WTC11 (cell line): ENCODE results near the gene RARB. TPM values are rescaled to one million over a fixed set of nuclear protein-coding genes. Genes with fewer than 3 reads are reported as not detected.

Experiments used
- ATAC-seq: fragments of 200-7000 bp; cut with Tn5 transposase; 2 replicates; pipeline ENCODE4 v1.10.0; 2021; ENCODE audit warnings: mild to moderate bottlenecking, moderate library complexity
- CTCF ChIA-PET: fragments of 300-600 bp; sonication (Branson Sonifier 250); formaldehyde crosslinking; loops from one replicate; lab custom pipeline; 2021; ENCODE audit warnings: antibody characterized with exemption; lab: Charles Lee
- POLR2A ChIA-PET: fragments of 350-600 bp; sonication (Branson Sonifier 250); formaldehyde crosslinking; loops from one replicate; lab custom pipeline; 2021; ENCODE audit warnings: antibody characterized with exemption; lab: Charles Lee
- DNase-seq: peaks from one replicate; pipeline ENCODE4 v3.0.0; 2021; ENCODE audit warnings: low spot score
- H3K27ac Mint-ChIP-seq: 2 replicates; pipeline ENCODE4 v1.8.0; 2021; ENCODE audit warnings: mixed read lengths
- H3K27me3 Mint-ChIP-seq: 2 replicates; pipeline ENCODE4 v1.8.0; 2021; ENCODE audit warnings: low read depth, mild to moderate bottlenecking, moderate library complexity, mixed read lengths
- H3K36me3 Mint-ChIP-seq: 2 replicates; pipeline ENCODE4 v1.8.0; 2021; ENCODE audit warnings: mixed read lengths
- H3K4me1 Mint-ChIP-seq: 2 replicates; pipeline ENCODE4 v1.8.0; 2022; ENCODE audit warnings: mixed read lengths
- H3K4me3 Mint-ChIP-seq: 2 replicates; pipeline ENCODE4 v1.8.0; 2021; ENCODE audit warnings: mild to moderate bottlenecking, moderate library complexity, mixed read lengths
- H3K9me3 Mint-ChIP-seq: 2 replicates; pipeline ENCODE4 v1.8.0; 2021; ENCODE audit warnings: mixed read lengths
- ATF2 ChIP-seq: sonication (generic); formaldehyde crosslinking; IDR thresholded peaks from 2 replicates; pipeline ENCODE4 v1.8.1; 2022; ENCODE audit warnings: low read depth, missing genetic modification reagents, borderline replicate concordance
- ATF3 ChIP-seq: sonication (generic); formaldehyde crosslinking; conservative IDR thresholded peaks from 2 replicates; pipeline ENCODE4 v1.8.1; 2022; ENCODE audit warnings: mild to moderate bottlenecking, missing genetic modification reagents
- ETV6 ChIP-seq: sonication (generic); formaldehyde crosslinking; IDR thresholded peaks from 2 replicates; pipeline ENCODE4 v1.8.1; 2022; ENCODE audit warnings: mild to moderate bottlenecking, missing genetic modification reagents
- FOXP1 ChIP-seq: sonication (generic); formaldehyde crosslinking; IDR thresholded peaks from 2 replicates; pipeline ENCODE4 v1.8.0; 2022; ENCODE audit warnings: missing genetic modification reagents, mild to moderate bottlenecking, moderate library complexity, borderline replicate concordance
- GRHL2 ChIP-seq: fragments of 250-450 bp; sonication (Bioruptor Pico); IDR thresholded peaks from 2 replicates; pipeline ENCODE4 v1.8.0; 2022; ENCODE audit warnings: mild to moderate bottlenecking, moderate library complexity; ENCODE audit not compliant: insufficient replicate concordance, severe bottlenecking
- GTF2I ChIP-seq: fragments of 250-450 bp; sonication (Bioruptor Pico); conservative IDR thresholded peaks from 2 replicates; pipeline ENCODE4 v1.4.0; 2021; ENCODE audit warnings: mild to moderate bottlenecking
- HMGA2 ChIP-seq: fragments of 250-450 bp; sonication (Bioruptor Pico); IDR thresholded peaks from 2 replicates; pipeline ENCODE4 v1.4.0; 2021; ENCODE audit warnings: mild to moderate bottlenecking, moderate library complexity
- PRRX2 ChIP-seq: fragments of 250-450 bp; sonication (Bioruptor Pico); IDR thresholded peaks from 2 replicates; pipeline ENCODE4 v1.8.0; 2021; ENCODE audit warnings: mild to moderate bottlenecking
- RELA ChIP-seq: sonication (generic); formaldehyde crosslinking; IDR thresholded peaks from 2 replicates; pipeline ENCODE4 v1.8.1; 2022; ENCODE audit warnings: missing genetic modification reagents, mild to moderate bottlenecking, borderline replicate concordance
- TEAD1 ChIP-seq: sonication (generic); formaldehyde crosslinking; IDR thresholded peaks from 2 replicates; pipeline ENCODE4 v1.8.0; 2022; ENCODE audit warnings: mild to moderate bottlenecking, missing genetic modification reagents
- TEAD4 ChIP-seq: sonication (generic); formaldehyde crosslinking; IDR thresholded peaks from 2 replicates; pipeline ENCODE4 v1.8.0; 2022; ENCODE audit warnings: mild to moderate bottlenecking, missing genetic modification reagents
- ZNF232 ChIP-seq: sonication (generic); formaldehyde crosslinking; IDR thresholded peaks from 2 replicates; pipeline ENCODE4 v1.8.0; 2022; ENCODE audit warnings: mild to moderate bottlenecking, missing genetic modification reagents
- ZNF423 ChIP-seq: fragments of 250-450 bp; sonication (Bioruptor Pico); IDR thresholded peaks from 2 replicates; pipeline ENCODE4 v2.1.2; 2022; ENCODE audit warnings: mild to moderate bottlenecking, moderate library complexity
- ZNF425 ChIP-seq: fragments of 250-450 bp; sonication (Bioruptor Pico); conservative IDR thresholded peaks from 2 replicates; pipeline ENCODE4 v1.9.0; 2021; ENCODE audit warnings: mild to moderate bottlenecking
- ZNF532 ChIP-seq: fragments of 250-450 bp; sonication (Bioruptor Pico); IDR thresholded peaks from 2 replicates; pipeline ENCODE4 v1.9.0; 2021; ENCODE audit warnings: mild to moderate bottlenecking, borderline replicate concordance
- ZNF671 ChIP-seq: fragments of 250-450 bp; sonication (Bioruptor Pico); IDR thresholded peaks from 2 replicates; pipeline ENCODE4 v1.8.0; 2021; ENCODE audit warnings: mild to moderate bottlenecking
- total RNA-seq: library from RNA; stranded (reverse); gene quantifications from 3 replicates; pipeline ENCODE4 v1.2.3, GENCODE V29; 2021
- TF ChIP-seq, protein P1 (sequence below): sonication (generic); formaldehyde crosslinking; IDR thresholded peaks from 2 replicates; pipeline ENCODE4 v1.8.1; 2022; ENCODE audit warnings: low read depth, mild to moderate bottlenecking, moderate library complexity, missing genetic modification reagents, borderline replicate concordance
- TF ChIP-seq, protein P2 (sequence below): sonication (generic); formaldehyde crosslinking; IDR thresholded peaks from 2 replicates; pipeline ENCODE4 v1.8.1; 2023; ENCODE audit warnings: mild to moderate bottlenecking, missing genetic modification reagents, moderate library complexity
- TF ChIP-seq, protein P3 (sequence below): sonication (generic); formaldehyde crosslinking; IDR thresholded peaks from 2 replicates; pipeline ENCODE4 v1.8.0; 2022; ENCODE audit warnings: mild to moderate bottlenecking, missing genetic modification reagents

RARB gene
- total RNA-seq, 1 experiment from 2014 or later, result not detected

GRCh38 chr3:25592510-25592968 is 164.5 kb downstream of the RARB start:
- Mint-ChIP-seq H3K27ac (no peak overlapping the region), H3K36me3 (peaks cover 5% of the 10 kb centered on the region), H3K4me1 (peaks cover 19% of the 10 kb centered on the region), H3K4me3 (no peak overlapping the region), H3K27me3 (no peaks in the 10 kb centered on the region), H3K9me3 (peaks cover 9% of the 10 kb centered on the region)
- ATAC-seq (peak; percentile 50), DNase-seq (peak; percentile 31)
- ChIA-PET CTCF (interaction anchor here (0.8 to 2.7 kb wide), 6 partner anchors 12 to 819 kb away, joined by 3 to 11 read pairs (median 8); no protein-coding TSS in a partner anchor), POLR2A (no interaction called here)
- TF ChIP-seq GRHL2 (CRISPR knock-in tag) (no peak), ZNF423 (CRISPR knock-in tag) (no peak), ZNF671 (CRISPR knock-in tag) (no peak), ZNF425 (CRISPR knock-in tag) (no peak), ATF2 (CRISPR knock-in tag) (no peak), TEAD4 (CRISPR knock-in tag) (no peak), ZNF532 (no peak), PRRX2 (no peak), HMGA2 (CRISPR knock-in tag) (no peak), ZNF232 (CRISPR knock-in tag) (no peak), GTF2I (CRISPR knock-in tag) (no peak), FOXP1 (no peak), TEAD1 (no peak), ATF3 (no peak), ETV6 (CRISPR knock-in tag) (no peak), RELA (no peak)
- TF ChIP-seq, protein P1, sequence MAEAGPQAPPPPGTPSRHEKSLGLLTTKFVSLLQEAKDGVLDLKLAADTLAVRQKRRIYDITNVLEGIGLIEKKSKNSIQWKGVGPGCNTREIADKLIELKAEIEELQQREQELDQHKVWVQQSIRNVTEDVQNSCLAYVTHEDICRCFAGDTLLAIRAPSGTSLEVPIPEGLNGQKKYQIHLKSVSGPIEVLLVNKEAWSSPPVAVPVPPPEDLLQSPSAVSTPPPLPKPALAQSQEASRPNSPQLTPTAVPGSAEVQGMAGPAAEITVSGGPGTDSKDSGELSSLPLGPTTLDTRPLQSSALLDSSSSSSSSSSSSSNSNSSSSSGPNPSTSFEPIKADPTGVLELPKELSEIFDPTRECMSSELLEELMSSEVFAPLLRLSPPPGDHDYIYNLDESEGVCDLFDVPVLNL (CRISPR knock-in tag), result no peak
- TF ChIP-seq, protein P2, sequence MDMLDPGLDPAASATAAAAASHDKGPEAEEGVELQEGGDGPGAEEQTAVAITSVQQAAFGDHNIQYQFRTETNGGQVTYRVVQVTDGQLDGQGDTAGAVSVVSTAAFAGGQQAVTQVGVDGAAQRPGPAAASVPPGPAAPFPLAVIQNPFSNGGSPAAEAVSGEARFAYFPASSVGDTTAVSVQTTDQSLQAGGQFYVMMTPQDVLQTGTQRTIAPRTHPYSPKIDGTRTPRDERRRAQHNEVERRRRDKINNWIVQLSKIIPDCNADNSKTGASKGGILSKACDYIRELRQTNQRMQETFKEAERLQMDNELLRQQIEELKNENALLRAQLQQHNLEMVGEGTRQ (CRISPR knock-in tag), result no peak
- TF ChIP-seq, protein P3, sequence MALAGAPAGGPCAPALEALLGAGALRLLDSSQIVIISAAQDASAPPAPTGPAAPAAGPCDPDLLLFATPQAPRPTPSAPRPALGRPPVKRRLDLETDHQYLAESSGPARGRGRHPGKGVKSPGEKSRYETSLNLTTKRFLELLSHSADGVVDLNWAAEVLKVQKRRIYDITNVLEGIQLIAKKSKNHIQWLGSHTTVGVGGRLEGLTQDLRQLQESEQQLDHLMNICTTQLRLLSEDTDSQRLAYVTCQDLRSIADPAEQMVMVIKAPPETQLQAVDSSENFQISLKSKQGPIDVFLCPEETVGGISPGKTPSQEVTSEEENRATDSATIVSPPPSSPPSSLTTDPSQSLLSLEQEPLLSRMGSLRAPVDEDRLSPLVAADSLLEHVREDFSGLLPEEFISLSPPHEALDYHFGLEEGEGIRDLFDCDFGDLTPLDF (CRISPR knock-in tag), result no peak
